ENCODE data around the gene PAPPA2.

PAPPA2 gene

DNA sequence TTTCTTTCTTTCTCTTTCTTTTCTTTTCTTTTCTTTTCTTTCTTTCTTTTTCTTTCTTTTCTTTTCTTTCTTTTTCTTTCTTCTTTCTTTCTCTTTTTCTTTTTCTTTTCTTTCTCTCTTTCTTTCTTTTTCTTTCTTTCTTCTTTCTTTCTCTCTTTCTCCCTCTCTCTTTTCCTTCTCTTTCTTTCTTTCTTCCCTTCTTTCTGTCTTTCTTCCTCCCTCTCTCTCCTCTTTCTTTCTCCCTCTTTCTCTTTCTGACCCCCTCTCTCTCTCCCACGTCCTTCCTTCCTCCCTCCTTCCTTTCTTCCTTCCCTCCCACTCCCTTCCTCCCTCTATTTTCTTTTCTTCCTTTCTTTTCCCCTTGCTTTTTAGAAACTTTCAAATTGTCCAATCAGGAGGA, 333.6 kb downstream of the PAPPA2 start:
- no peak for DNase-seq (ENCODE audit: low read depth)
- TF ChIP-seq, protein P1, sequence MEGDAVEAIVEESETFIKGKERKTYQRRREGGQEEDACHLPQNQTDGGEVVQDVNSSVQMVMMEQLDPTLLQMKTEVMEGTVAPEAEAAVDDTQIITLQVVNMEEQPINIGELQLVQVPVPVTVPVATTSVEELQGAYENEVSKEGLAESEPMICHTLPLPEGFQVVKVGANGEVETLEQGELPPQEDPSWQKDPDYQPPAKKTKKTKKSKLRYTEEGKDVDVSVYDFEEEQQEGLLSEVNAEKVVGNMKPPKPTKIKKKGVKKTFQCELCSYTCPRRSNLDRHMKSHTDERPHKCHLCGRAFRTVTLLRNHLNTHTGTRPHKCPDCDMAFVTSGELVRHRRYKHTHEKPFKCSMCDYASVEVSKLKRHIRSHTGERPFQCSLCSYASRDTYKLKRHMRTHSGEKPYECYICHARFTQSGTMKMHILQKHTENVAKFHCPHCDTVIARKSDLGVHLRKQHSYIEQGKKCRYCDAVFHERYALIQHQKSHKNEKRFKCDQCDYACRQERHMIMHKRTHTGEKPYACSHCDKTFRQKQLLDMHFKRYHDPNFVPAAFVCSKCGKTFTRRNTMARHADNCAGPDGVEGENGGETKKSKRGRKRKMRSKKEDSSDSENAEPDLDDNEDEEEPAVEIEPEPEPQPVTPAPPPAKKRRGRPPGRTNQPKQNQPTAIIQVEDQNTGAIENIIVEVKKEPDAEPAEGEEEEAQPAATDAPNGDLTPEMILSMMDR (conservative IDR thresholded peaks at IDR 0.05; ENCODE audit: low read depth, low read length): no peak

DNA sequence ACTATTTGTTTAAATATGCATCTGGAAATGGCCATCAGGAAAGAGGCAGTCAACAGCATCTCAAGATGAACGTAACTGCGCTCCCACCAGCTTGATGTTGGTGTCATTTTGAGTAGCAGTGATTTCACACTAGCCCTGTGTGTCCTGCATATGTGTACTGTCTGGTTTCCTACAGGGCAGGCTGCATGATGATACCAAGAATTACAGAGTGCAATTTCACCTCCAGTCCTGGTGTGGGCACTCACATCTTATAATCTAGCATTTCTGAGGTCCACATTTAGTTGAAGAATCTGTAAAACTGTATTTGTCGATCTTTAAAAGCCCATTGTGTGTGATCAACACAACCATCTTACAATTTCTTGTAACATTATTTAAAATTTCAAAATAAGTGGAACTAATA, 336.4 kb downstream of the PAPPA2 start:
- TF ChIP-seq, protein P1 (conservative IDR thresholded peaks at IDR 0.05; ENCODE audit: low read depth, low read length): no peak
- DNase-seq (ENCODE audit: low read depth): no peak
- no peak overlapping the region for H3K4me3 ChIP-seq (ENCODE audit: low read length)

More for the DNA sequence above, 333.6 kb downstream of the PAPPA2 start:
- H3K4me3 ChIP-seq (ENCODE audit: low read length): no peak overlapping the region

DNA sequence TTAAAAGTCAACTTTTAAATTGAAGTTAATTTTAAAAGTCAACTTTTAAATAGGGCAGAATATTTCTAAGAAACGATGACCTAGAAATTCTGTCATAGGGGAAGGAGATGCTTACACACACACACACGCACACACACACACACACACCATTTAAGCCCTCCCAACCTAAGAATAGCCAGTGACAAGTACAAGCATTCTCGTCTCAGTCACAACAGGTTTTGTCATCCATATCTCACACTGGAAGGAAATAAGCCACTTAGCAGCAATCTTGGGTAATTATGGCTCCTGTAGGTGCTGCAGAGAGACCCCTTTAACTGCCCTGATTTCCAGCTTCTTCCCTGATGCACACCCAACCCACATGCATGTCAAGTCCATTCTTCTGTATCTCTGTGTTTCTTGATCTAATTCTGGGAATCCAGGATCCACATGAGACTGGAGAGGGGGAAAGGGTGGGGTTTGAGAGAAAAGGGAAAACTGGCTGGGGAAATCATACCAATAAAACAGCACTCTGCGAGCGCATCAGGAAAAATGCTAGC, 338.1 kb downstream of the PAPPA2 start:
- DNase-seq (ENCODE audit: low read depth): no peak
- H3K4me3 ChIP-seq (ENCODE audit: low read length): no peak overlapping the region
- TF ChIP-seq, protein P1 (conservative IDR thresholded peaks at IDR 0.05; ENCODE audit: low read depth, low read length): no peak

DNA sequence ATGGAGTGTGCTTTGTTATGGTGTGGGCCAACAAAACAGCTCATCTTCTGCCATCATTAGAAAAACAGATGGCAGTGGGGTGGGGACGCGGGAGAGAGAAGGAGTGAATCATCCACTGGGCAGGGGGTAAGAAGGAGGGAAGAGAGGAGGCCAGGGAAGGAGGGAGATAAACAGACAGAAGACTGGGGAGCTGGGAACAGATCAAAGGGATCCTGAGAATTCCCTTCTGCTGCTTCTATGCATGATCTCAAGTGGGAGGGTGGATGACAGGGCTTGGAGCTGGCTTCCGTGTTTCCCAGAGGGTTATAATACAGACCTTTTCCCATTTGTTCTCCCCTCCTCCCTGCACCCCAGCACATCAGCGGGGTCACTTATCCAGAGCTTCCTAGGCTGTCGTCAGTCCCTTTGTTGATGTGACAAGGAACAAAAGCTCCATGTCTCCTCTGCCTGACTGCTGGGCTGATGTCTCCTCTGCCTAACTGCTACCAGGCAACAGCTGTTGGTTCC, 338.6 kb downstream of the PAPPA2 start:
- no peak overlapping the region for H3K4me3 ChIP-seq (ENCODE audit: low read length)
- TF ChIP-seq, protein P1 (conservative IDR thresholded peaks at IDR 0.05; ENCODE audit: low read depth, low read length): no peak
- no peak for DNase-seq (ENCODE audit: low read depth)

DNA sequence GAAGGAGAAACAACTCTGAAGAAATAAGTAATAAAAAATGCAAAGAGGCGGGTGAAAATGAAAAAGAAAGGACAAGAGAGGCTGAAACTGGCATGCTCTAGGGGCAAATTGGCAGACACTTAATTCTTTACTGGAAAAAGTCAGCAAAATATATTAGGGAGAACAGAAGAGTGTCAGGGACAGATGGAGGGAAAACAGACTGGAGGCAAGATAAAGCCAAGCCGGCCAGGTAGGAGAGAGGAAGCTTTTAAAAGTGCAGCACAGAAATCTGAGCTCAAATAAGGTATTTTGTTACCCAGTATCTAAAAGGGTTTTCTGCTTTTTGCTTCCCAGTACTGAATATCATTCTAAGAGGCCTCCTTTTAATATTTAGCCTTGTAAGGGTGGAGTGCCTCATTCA, 339.3 kb downstream of the PAPPA2 start:
- H3K4me3 ChIP-seq (ENCODE audit: low read length): no peak overlapping the region
- TF ChIP-seq, protein P1 (conservative IDR thresholded peaks at IDR 0.05; ENCODE audit: low read depth, low read length): no peak
- no peak for DNase-seq (ENCODE audit: low read depth)

DNA sequence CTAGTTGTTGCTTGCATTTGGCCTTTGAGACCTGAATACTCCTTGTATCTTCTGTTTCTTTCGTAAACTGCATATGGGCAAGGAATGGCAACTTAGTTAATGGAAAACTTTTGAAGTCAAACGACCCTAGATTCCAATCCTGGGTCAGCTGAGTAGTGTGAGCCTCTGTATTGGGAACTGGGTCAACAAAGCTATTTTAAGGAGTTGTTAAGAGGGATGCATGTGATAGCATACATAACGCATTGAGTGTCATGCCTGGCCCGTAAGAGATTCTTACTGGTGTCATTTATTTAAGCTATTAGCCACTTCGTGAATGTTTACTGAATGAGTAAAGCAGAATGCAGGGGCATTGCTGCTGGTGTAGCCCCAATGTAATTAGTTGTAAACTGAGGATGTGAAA, 340.1 kb downstream of the PAPPA2 start:
- TF ChIP-seq, protein P1 (conservative IDR thresholded peaks at IDR 0.05; ENCODE audit: low read depth, low read length): no peak

DNA sequence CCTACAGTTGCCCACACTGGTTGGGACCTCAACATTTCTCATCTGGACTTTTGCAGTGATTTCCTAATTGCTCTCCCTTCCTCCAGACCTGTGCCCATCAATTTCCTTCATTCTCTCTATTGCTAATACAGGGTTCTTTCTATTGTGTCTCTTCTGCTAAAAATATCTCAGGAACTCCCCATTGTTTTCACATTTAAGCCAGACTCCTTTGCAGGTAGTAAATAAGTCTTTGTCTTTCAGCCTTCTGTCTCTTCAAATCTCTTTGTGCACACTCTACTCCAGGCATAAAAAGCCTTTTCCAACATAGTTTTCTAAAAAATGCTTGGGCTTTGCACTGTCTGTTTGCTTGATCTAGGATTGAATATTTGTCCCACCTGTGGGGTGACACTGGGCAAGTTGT, 340.6 kb downstream of the PAPPA2 start:
- no peak for DNase-seq (ENCODE audit: low read depth)
- TF ChIP-seq, protein P1 (conservative IDR thresholded peaks at IDR 0.05; ENCODE audit: low read depth, low read length): no peak
- H3K4me3 ChIP-seq (ENCODE audit: low read length): no peak overlapping the region

More for the DNA sequence above, 340.1 kb downstream of the PAPPA2 start:
- H3K4me3 ChIP-seq (ENCODE audit: low read length): no peak overlapping the region
- no peak for DNase-seq (ENCODE audit: low read depth)

Measured in retinal pigment epithelial cell (primary cell).